Breast epithelium (tissue), 4 donors: ENCODE measurements around the gene GCN1. TPM values are rescaled to one million over a fixed set of nuclear protein-coding genes. Genes with fewer than 3 reads are reported as not detected.

Experiments
- DNase-seq, 2 donors: peaks; one replicate each; pipeline ENCODE4 v3.0.0-alpha.2; 2019; ENCODE audit warnings: low spot score in 2 of 2
- H3K27ac ChIP-seq, 2 donors: fragments of 200-600 bp; sonication (generic) in 1 of 2; one replicate each; pipeline ENCODE4 v1.5.1; 2016 to 2019; ENCODE audit warnings: mild to moderate bottlenecking in 1 of 2
- H3K27me3 ChIP-seq, 2 donors: fragments of 200-600 bp; sonication (generic) in 1 of 2; one replicate each; pipeline versions ENCODE4 v1.5.1 to v1.6.0; 2017 to 2019; ENCODE audit warnings: control low read depth in 1 of 2, mild to moderate bottlenecking in 1 of 2
- H3K36me3 ChIP-seq: fragments of 200-600 bp; one replicate; pipeline ENCODE4 v1.5.1; 2019
- H3K4me1 ChIP-seq, 2 donors: fragments of 200-600 bp; sonication (generic); one replicate each; pipeline ENCODE4 v1.5.1; 2016 to 2019; ENCODE audit warnings: control low read depth in 1 of 2
- H3K4me3 ChIP-seq, 3 donors: fragments of 200-600 bp; sonication (generic); 1 replicate in 2 of 3; 2 replicates in 1 of 3; pipeline ENCODE4 v1.5.1; 2016 to 2019; ENCODE audit warnings: mild to moderate bottlenecking in 3 of 3, moderate library complexity in 2 of 3
- H3K9me3 ChIP-seq, 2 donors: fragments of 200-600 bp; sonication (generic) in 1 of 2; one replicate each; pipeline ENCODE4 v1.5.1; 2016 to 2019; ENCODE audit warnings: control low read depth in 1 of 2
- POLR2A ChIP-seq: fragments of 450-650 bp; IDR thresholded peaks from one replicate; pipeline ENCODE4 v1.6.1; 2016; ENCODE audit warnings: antibody characterized with exemption, mild to moderate bottlenecking, moderate library complexity
- POLR2AphosphoS5 ChIP-seq, 3 donors: sonication (generic); formaldehyde crosslinking; IDR thresholded peaks; one replicate each; pipeline ENCODE4 v1.6.1; 2017; ENCODE audit warnings: antibody characterized with exemption in 3 of 3
- intact Hi-C: fragments of 100-400 bp; cut with DNase I; formaldehyde crosslinking; loops from one replicate; pipeline ENCODE4 v1.15.1; 2023; ENCODE audit warnings: low total_unique reads
- total RNA-seq, 3 donors: library from RNA; depleted of rRNA; stranded (reverse); fragments of >200 nt; gene quantifications; one replicate each; pipeline ENCODE4 v1.1.0, GENCODE V29; 2016
- TF ChIP-seq, protein P1 (sequence below), 3 donors: fragments of 450-650 bp; IDR thresholded peaks; one replicate each; pipeline ENCODE4 v1.5.1; 2016 to 2017; ENCODE audit warnings: antibody characterized with exemption in 3 of 3, mild to moderate bottlenecking in 3 of 3, moderate library complexity in 3 of 3

GCN1 gene
- total RNA-seq, 3 donors from 2014 or later, result 50.1 to 79.6 (median 73.4) TPM

DNA sequence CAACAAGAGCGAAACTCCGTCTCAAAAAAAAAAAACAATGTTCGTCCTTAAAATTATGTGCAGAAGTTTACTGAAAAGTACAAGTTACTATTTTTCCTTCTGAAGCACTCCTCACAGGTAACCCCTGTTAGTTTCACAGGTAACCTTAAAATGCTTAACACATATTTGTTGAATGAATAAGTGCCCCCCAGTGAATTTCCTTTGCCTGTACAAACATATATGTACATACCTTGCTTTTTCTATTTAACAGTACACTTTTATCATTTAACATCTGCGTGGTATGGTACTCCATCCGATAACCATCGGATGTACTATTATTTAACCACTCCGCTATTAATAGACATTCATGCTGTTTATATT lies 76.6 kb downstream of the GCN1 start:
- Histone ChIP-seq H3K4me1 (peaks cover 10 to 19% of the 10 kb centered on the region in 2 donors), H3K4me3 (peak overlapping the region; percentile 82 to 90 (median 83)), H3K27me3 (no peaks in the 10 kb centered on the region), H3K9me3 (no peaks in the 10 kb centered on the region), H3K36me3 (no peaks in the 10 kb centered on the region), H3K27ac (no peak overlapping the region)
- TF ChIP-seq POLR2A (no peak), POLR2AphosphoS5 (IDR thresholded peaks at IDR 0.05) (no peak)
- TF ChIP-seq, protein P1, sequence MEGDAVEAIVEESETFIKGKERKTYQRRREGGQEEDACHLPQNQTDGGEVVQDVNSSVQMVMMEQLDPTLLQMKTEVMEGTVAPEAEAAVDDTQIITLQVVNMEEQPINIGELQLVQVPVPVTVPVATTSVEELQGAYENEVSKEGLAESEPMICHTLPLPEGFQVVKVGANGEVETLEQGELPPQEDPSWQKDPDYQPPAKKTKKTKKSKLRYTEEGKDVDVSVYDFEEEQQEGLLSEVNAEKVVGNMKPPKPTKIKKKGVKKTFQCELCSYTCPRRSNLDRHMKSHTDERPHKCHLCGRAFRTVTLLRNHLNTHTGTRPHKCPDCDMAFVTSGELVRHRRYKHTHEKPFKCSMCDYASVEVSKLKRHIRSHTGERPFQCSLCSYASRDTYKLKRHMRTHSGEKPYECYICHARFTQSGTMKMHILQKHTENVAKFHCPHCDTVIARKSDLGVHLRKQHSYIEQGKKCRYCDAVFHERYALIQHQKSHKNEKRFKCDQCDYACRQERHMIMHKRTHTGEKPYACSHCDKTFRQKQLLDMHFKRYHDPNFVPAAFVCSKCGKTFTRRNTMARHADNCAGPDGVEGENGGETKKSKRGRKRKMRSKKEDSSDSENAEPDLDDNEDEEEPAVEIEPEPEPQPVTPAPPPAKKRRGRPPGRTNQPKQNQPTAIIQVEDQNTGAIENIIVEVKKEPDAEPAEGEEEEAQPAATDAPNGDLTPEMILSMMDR (IDR thresholded peaks at IDR 0.05), result no peak
- intact Hi-C loops, result no loop called here
- no peak for DNase-seq

DNA sequence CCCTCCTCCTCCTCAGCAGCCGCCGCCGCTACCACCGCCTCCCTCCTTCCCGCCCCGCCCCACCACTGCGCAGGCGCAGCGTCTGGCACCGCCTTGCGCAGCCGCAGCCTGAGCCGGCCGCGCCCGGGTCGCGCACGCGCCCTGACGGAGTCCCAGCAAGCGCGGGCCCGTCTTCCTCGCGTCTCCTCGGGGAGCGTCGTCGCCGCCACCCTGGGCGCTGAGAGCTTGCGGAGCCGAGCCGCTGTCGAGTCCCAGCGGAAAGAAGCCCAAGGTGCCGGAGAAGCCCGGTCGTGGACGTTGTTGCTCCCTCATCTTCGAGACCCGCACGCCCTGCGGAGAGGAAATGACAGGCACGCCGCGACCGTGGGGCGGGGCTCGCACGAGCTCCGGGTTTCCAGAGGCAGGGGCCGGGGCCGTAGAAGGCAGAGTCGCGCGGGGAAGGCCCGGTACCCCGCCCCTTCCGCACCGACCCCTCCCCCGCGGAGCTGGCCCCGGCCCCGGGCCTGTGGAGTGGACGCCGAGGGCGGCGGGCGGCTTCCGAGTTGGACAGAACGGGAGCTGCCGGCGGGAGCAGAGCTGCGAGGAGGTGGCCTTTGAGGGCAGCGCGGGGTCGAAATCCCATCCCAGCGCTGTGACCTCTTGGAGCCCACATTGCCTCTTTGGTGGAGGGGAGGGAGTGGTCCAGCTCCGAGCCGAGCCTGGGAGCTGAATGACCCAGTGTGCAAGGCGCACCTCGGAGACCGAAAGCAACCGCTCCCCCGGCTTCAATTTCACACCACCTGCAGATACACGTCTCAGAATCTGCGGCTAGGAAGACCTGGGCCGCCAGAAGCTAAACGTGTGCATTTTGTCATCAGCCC lies 77.5 kb downstream of the GCN1 start:
- H3K27ac ChIP-seq, result peak overlapping the region; percentile 87 to 92
- intact Hi-C loops, result no loop called here
- DNase-seq, result peak; percentile 90 to 96
- no peaks in the 10 kb centered on the region for H3K27me3 ChIP-seq
- peaks cover 10 to 19% of the 10 kb centered on the region in 2 donors for H3K4me1 ChIP-seq
- H3K4me3 ChIP-seq, result peak overlapping the region; percentile 82 to 90 (median 83)
- no peaks in the 10 kb centered on the region for H3K9me3 ChIP-seq
- no peak for TF ChIP-seq POLR2A
- TF ChIP-seq POLR2AphosphoS5 (IDR thresholded peaks at IDR 0.05), result peak; percentile 68 to 85 (median 74)
- TF ChIP-seq, protein P1 (IDR thresholded peaks at IDR 0.05), result no peak
- no peaks in the 10 kb centered on the region for H3K36me3 ChIP-seq

DNA sequence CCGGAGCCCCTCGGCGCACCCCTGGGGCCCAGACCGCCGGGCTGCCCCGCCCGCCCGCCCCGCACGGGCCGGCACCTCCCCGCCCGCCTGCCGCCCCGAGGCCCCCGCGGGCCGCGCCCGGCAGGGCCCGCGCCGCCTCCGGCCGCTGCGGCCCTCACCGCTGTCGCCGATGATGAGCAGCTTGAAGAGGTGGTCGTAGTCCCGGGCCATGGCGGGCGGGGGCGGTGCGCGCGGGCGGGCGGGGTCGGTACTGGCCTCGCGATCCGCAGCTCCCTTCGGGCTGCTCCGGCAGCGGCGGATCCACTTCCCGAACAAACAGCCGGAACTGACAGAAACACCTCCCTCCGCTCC lies 78.1 kb downstream of the GCN1 start, which contains the start of gene RAB35:
Gene RAB35, minus strand, starts transcription at position 313 of the 351 bp plus-strand sequence. Its CDS starts 103 bp downstream, at position 210.
- TF ChIP-seq POLR2AphosphoS5 (IDR thresholded peaks at IDR 0.05) (no peak), POLR2A (no peak)
- TF ChIP-seq, protein P1 (IDR thresholded peaks at IDR 0.05), result no peak
- intact Hi-C loops, result no loop called here

DNA sequence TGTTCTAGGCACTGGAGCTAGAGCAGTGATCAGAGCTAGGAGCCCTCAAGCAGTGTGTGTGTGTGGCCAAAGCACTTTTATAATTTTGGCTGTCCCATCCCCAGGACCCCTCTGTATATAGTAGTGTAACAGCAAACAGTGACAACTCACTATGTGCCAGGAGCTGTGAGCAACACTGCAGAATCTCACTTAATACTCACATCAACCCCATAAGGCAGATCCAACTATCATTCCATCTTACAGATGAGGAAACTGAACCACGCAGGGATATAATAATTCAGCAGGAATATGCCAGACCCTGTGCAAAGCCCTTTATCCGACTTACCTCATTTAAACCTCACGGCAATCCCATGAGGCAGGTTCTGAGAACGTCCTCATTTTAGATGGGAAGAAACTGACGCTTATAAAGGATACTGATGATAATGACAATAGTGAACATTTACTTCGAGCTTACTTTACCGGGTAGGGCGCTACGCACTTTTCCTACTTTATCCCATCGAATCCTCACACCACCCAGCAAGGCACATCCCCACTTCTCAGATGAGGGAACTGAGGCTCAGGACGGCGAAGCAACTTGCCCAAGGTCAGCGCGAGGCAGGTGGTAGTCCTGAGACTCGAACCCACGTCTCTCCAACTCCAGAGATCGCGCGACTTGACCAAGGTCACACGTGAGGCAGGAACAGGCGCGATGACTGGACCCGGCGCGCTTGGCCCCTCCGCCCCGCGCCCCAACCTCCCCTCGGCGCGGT lies 78.6 kb downstream of the GCN1 start:
- Histone ChIP-seq H3K36me3 (no peaks in the 10 kb centered on the region), H3K9me3 (no peaks in the 10 kb centered on the region), H3K4me3 (peak overlapping the region; percentile 82 to 90 (median 83)), H3K27me3 (no peaks in the 10 kb centered on the region), H3K27ac (peak overlapping the region; percentile 87 to 92), H3K4me1 (peaks cover 10 to 19% of the 10 kb centered on the region in 2 donors)
- no peak for DNase-seq
- TF ChIP-seq, protein P1 (IDR thresholded peaks at IDR 0.05), result no peak
- no peak for TF ChIP-seq POLR2A
- TF ChIP-seq POLR2AphosphoS5 (IDR thresholded peaks at IDR 0.05), result no peak
- intact Hi-C loops, result no loop called here

More for the DNA sequence above, 78.1 kb downstream of the GCN1 start, which contains the start of gene RAB35:
- no peaks in the 10 kb centered on the region for H3K9me3 ChIP-seq
- no peaks in the 10 kb centered on the region for H3K36me3 ChIP-seq
- DNase-seq, result no peak
- peak within 1 kb of the TSS; percentile 82 to 90 (median 83) for H3K4me3 ChIP-seq
- no peaks in the 10 kb centered on the region for H3K27me3 ChIP-seq
- peak within 1 kb of the TSS; percentile 87 to 92 for H3K27ac ChIP-seq
- H3K4me1 ChIP-seq, result peaks cover 10 to 19% of the 10 kb centered on the region in 2 donors
